ENCODE data around the gene SLC35F3. TPM values are rescaled to one million over a fixed set of nuclear protein-coding genes. Genes with fewer than 3 reads are reported as not detected.

Gene SLC35F3
- polyA plus RNA-seq, 1 of the 3 experiments (the other 2 are of a cell fraction) = 0.87 TPM

DNA sequence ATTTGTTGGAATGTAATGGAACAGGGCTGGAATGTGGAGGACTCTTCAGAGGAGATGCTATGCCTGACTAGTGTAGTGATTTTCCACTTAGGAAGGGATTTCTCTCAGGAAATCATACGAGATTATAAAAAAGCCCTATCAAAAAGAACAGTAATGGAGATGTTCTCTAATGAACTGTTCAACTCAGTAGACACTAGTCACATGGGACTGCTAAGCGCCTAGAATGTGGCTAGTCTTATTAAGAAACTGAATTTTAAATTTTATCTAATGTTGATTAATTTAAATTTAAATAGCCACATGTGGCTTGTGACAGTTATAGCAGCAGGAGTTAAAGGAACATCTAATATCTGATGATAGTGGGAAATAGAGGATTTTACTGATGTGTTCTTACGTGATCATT, 94.0 kb downstream of the SLC35F3 start (continued):
- TF ChIP-seq, protein P1, sequence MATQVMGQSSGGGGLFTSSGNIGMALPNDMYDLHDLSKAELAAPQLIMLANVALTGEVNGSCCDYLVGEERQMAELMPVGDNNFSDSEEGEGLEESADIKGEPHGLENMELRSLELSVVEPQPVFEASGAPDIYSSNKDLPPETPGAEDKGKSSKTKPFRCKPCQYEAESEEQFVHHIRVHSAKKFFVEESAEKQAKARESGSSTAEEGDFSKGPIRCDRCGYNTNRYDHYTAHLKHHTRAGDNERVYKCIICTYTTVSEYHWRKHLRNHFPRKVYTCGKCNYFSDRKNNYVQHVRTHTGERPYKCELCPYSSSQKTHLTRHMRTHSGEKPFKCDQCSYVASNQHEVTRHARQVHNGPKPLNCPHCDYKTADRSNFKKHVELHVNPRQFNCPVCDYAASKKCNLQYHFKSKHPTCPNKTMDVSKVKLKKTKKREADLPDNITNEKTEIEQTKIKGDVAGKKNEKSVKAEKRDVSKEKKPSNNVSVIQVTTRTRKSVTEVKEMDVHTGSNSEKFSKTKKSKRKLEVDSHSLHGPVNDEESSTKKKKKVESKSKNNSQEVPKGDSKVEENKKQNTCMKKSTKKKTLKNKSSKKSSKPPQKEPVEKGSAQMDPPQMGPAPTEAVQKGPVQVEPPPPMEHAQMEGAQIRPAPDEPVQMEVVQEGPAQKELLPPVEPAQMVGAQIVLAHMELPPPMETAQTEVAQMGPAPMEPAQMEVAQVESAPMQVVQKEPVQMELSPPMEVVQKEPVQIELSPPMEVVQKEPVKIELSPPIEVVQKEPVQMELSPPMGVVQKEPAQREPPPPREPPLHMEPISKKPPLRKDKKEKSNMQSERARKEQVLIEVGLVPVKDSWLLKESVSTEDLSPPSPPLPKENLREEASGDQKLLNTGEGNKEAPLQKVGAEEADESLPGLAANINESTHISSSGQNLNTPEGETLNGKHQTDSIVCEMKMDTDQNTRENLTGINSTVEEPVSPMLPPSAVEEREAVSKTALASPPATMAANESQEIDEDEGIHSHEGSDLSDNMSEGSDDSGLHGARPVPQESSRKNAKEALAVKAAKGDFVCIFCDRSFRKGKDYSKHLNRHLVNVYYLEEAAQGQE (IDR thresholded peaks at IDR 0.05; ENCODE audit: low read depth, low read length) = no peak
- TF ChIP-seq, protein P2, sequence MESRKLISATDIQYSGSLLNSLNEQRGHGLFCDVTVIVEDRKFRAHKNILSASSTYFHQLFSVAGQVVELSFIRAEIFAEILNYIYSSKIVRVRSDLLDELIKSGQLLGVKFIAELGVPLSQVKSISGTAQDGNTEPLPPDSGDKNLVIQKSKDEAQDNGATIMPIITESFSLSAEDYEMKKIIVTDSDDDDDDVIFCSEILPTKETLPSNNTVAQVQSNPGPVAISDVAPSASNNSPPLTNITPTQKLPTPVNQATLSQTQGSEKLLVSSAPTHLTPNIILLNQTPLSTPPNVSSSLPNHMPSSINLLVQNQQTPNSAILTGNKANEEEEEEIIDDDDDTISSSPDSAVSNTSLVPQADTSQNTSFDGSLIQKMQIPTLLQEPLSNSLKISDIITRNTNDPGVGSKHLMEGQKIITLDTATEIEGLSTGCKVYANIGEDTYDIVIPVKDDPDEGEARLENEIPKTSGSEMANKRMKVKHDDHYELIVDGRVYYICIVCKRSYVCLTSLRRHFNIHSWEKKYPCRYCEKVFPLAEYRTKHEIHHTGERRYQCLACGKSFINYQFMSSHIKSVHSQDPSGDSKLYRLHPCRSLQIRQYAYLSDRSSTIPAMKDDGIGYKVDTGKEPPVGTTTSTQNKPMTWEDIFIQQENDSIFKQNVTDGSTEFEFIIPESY (IDR thresholded peaks at IDR 0.05; ENCODE audit: borderline replicate concordance, low read depth) = no peak
- no peak for TF ChIP-seq RFX5 (IDR thresholded peaks at IDR 0.05; ENCODE audit: low read length)
- no peak for TF ChIP-seq TEAD4 (IDR thresholded peaks at IDR 0.05; ENCODE audit: borderline replicate concordance, insufficient read depth)

DNA sequence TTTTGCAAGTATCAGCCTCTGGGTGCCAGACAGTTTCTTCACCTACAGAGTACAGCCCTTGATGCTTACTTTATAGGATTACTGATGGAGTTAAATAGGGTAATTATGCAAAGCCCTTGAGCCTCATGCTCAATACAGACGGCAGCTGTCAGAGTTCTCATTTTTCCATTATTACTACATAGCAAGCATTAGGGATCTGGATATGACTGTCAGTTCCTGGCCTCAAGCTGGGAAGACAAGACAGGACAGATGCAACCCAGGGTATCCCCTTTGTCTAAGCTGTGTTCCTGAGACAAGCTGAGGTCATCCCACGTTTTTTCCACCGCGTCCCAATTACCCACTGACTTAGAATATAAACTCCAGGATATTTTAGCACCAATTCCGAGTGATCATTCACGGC, 94.4 kb downstream of the SLC35F3 start:
- ChIA-PET POLR2A (no interaction called here), CTCF (no interaction called here)
- H2AFZ ChIP-seq (ENCODE audit: low read depth) = no peak overlapping the region
- no peaks in the 10 kb centered on the region for H3K9me3 ChIP-seq
- 54% methylated on average over 6 of the region's 6 CpGs for WGBS (ENCODE audit: low lambda C conversion rate)
- no peak for DNase-seq
- no peak for TF ChIP-seq TCF12 (IDR thresholded peaks at IDR 0.05)
- TF ChIP-seq RCOR1 (IDR thresholded peaks at IDR 0.05; ENCODE audit: low read length) = no peak
- no peak for TF ChIP-seq SIN3A (IDR thresholded peaks at IDR 0.05; ENCODE audit: borderline replicate concordance, low read depth, low read length)
- no peak for TF ChIP-seq TAF1 (IDR thresholded peaks at IDR 0.05; ENCODE audit: borderline replicate concordance, low read depth, low read length)
- TF ChIP-seq FOXJ3 (CRISPR knock-in tag; IDR thresholded peaks at IDR 0.05) = no peak
- no peak for TF ChIP-seq JUND (IDR thresholded peaks at IDR 0.05)
- TF ChIP-seq YY1 (IDR thresholded peaks at IDR 0.05; ENCODE audit: low read depth) = no peak
- no peak for TF ChIP-seq FOXM1 (IDR thresholded peaks at IDR 0.05; ENCODE audit: low read depth)
- TF ChIP-seq, protein P3, sequence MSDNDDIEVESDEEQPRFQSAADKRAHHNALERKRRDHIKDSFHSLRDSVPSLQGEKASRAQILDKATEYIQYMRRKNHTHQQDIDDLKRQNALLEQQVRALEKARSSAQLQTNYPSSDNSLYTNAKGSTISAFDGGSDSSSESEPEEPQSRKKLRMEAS (IDR thresholded peaks at IDR 0.05; ENCODE audit: low read depth) = no peak
- TF ChIP-seq ELF1 (IDR thresholded peaks at IDR 0.05) = no peak
- TF ChIP-seq TEAD4 (IDR thresholded peaks at IDR 0.05; ENCODE audit: borderline replicate concordance, insufficient read depth) = no peak
- H3K9me2 ChIP-seq = no peaks in the 10 kb centered on the region
- no peaks in the 10 kb centered on the region for H3K27me3 ChIP-seq (ENCODE audit: insufficient read depth)
- H3K36me3 ChIP-seq (replicated peaks in 1 of 2; ENCODE audit: control insufficient read depth in 1 of 2, insufficient read depth in 2 of 2, low read length in 1 of 2) = no peaks in the 10 kb centered on the region
- no peaks in the 10 kb centered on the region for H3K79me2 ChIP-seq (ENCODE audit: insufficient read depth)
- no peaks in the 10 kb centered on the region for H4K20me1 ChIP-seq (ENCODE audit: insufficient read depth)
- no peak overlapping the region for H3K4me3 ChIP-seq (ENCODE audit: low read depth in 2 of 2, low read length in 1 of 2)
- H3K9ac ChIP-seq = no peak overlapping the region
- H3F3A ChIP-seq (replicated peaks; ENCODE audit: insufficient read depth) = no peaks in the 10 kb centered on the region
- peaks cover 0 to 4% of the 10 kb centered on the region in 2 experiments; a peak in 1 of 4 replicates for H3K4me1 ChIP-seq (ENCODE audit: control insufficient read depth in 1 of 2, insufficient read depth in 2 of 2, low read depth in 1 of 2, low read length in 1 of 2)
- H3K27ac ChIP-seq (ENCODE audit: low read depth in 2 of 2, low read length in 1 of 2) = no peak overlapping the region
- no peak overlapping the region for H3K4me2 ChIP-seq

All from SK-N-SH (cell line).